A673 (cell line): Measurements from ENCODE around the gene EIF2A.

Experiments used
- EZH2 ChIP-seq: fragments of 200-600 bp; sonication (generic); IDR thresholded peaks from 2 replicates; pipeline ENCODE4 v1.6.1; 2017; ENCODE audit warnings: borderline replicate concordance, low read depth, mild to moderate bottlenecking, mixed read lengths, antibody characterized with exemption, low read length; ENCODE audit not compliant: poor library complexity, severe bottlenecking
- TF ChIP-seq, protein P1 (sequence below): fragments of 300-800, 200-600 bp; sonication (generic); conservative IDR thresholded peaks from 2 replicates; pipeline ENCODE4 v1.5.1; 2017; ENCODE audit warnings: low read depth, mild to moderate bottlenecking, antibody characterized with exemption, low read length, moderate library complexity, mixed read lengths

DNA sequence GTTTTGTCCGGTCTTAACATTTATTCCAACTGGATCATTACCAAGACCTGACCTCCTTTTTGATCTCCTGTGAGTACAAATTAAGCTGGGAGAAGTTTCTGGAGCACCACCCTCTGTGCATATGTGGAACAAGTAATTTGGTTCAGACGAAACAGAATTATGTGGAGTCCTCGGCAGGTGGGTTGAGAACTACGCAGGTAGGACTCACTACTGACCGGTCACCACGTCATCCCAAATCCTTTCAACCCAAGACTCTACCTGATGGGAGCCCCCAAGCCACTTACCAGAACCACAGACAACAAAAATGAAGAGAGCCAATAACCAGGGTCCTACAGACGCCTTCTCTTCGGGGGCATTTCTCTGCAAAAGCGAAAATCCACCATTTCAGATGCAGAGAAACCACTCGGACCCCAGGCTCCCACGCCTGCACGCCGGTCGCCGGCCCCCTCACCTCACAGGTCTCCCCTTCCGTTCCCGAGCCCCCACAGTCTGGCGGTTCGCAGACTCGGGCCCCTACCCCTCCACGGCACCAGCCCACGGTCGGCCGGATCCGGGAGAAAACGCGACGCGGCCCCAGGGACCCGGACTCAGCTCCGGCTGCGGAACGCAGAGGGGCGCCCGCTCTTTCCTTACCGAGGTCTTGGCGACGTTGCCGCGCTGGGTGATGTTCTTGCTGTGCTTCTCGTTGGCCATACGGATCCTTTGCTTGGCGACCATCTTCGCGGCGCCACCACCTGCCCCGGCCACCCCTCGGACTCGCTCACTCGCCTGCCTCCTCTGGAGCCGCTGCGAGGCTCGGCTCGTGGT, 965 bp upstream of the EIF2A start:
- TF ChIP-seq, protein P1, sequence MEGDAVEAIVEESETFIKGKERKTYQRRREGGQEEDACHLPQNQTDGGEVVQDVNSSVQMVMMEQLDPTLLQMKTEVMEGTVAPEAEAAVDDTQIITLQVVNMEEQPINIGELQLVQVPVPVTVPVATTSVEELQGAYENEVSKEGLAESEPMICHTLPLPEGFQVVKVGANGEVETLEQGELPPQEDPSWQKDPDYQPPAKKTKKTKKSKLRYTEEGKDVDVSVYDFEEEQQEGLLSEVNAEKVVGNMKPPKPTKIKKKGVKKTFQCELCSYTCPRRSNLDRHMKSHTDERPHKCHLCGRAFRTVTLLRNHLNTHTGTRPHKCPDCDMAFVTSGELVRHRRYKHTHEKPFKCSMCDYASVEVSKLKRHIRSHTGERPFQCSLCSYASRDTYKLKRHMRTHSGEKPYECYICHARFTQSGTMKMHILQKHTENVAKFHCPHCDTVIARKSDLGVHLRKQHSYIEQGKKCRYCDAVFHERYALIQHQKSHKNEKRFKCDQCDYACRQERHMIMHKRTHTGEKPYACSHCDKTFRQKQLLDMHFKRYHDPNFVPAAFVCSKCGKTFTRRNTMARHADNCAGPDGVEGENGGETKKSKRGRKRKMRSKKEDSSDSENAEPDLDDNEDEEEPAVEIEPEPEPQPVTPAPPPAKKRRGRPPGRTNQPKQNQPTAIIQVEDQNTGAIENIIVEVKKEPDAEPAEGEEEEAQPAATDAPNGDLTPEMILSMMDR, result no peak
- no peak for TF ChIP-seq EZH2
